H1 (cell line): ENCODE data around the gene MFNG. TPM values are rescaled to one million over a fixed set of nuclear protein-coding genes. Genes with fewer than 3 reads are reported as not detected.

Experiments
- HDAC2 ChIP-seq, 2 experiments: fragments of 300-600 bp in 1 of 2; sonication (generic) in 1 of 2; IDR thresholded peaks; 2 replicates each; pipeline ENCODE4 v1.6.1; 2011 to 2012; ENCODE audit warnings: low read depth in 2 of 2, low read length in 2 of 2, mild to moderate bottlenecking in 2 of 2, moderate library complexity in 2 of 2, borderline replicate concordance in 1 of 2, inconsistent platforms in 1 of 2
- SAP30 ChIP-seq: fragments of 300-600 bp; sonication (generic); IDR thresholded peaks from 2 replicates; pipeline ENCODE4 v1.7.1; 2012; ENCODE audit warnings: low read length, moderate library complexity, mild to moderate bottlenecking, inconsistent platforms; ENCODE audit not compliant: insufficient read depth, insufficient replicate concordance
- polyA plus RNA-seq, 7 experiments: library from polyadenylated mRNA; depleted of rRNA in 3 of 7; stranded (reverse) in 5 of 7; unstranded in 2 of 7; fragments of >200 nt in 5 of 7; fragments of 200-250 nt in 2 of 7; gene quantifications; 1 replicate in 5 of 7; 2 replicates in 1 of 7; 4 replicates in 1 of 7; pipeline versions ENCODE4 v1.2.1 to v1.2.3, GENCODE V29; 2011 to 2013; ENCODE audit warnings: missing spikeins in 2 of 7, mixed read lengths in 2 of 7
- total RNA-seq: library from RNA; stranded (reverse); fragmentation: NEBNext Ultra II Directional; extraction: Animal tissue kit (Norgen Biotek cat#: 25700); gene quantifications from 2 replicates; pipeline ENCODE4 v1.2.1, GENCODE V29; 2021

Gene MFNG
- total and polyA plus RNA-seq, 2 of the 8 experiments (the other 6 are each of a cell fraction or from before 2014, with no cell fraction given): 1.7 to 5.5 TPM

- TF ChIP-seq SAP30 (no peak), HDAC2 (IDR thresholded peaks at IDR 0.05; ENCODE audit: borderline replicate concordance in 1 of 2, low read depth in 2 of 2, low read length in 2 of 2) (no peak)
- TF ChIP-seq, all 59 proteins: peak for 0
Observed at GRCh38 chr22:37481347-37481907, 4.8 kb downstream of the MFNG start (continued).
